Smooth muscle cell (in vitro differentiated cells): Measurements from ENCODE around the gene RCE1. TPM values are rescaled to one million over a fixed set of nuclear protein-coding genes. Genes with fewer than 3 reads are reported as not detected.
A peak's percentile ranks its signal among the peaks of the same experiment; 100 is the strongest.

Experiments used
- DNase-seq: peaks from one replicate; lab custom pipeline; 2025; ENCODE audit not compliant: unreplicated experiment; lab: John Stamatoyannopoulos, UW
- H2AFZ ChIP-seq: fragments of 200-600 bp; sonication (generic); 2 replicates; pipeline ENCODE4 v1.6.0; 2016; ENCODE audit warnings: antibody characterized with exemption, low read depth, mild to moderate bottlenecking
- H3F3A ChIP-seq: fragments of 200-600 bp; sonication (generic); 2 replicates; pipeline ENCODE4 v1.6.0; 2017; ENCODE audit warnings: antibody characterized with exemption, low read depth
- H3K27ac ChIP-seq: fragments of 200-600 bp; sonication (generic); 2 replicates; pipeline ENCODE4 v1.5.1; 2016; ENCODE audit warnings: low read depth, mild to moderate bottlenecking
- H3K27me3 ChIP-seq: fragments of 200-600 bp; sonication (generic); 2 replicates; pipeline ENCODE4 v1.6.1; 2016; ENCODE audit warnings: low read depth, mild to moderate bottlenecking
- H3K36me3 ChIP-seq: fragments of 200-600 bp; sonication (generic); 2 replicates; pipeline ENCODE4 v1.5.1; 2016; ENCODE audit warnings: low read depth
- H3K4me1 ChIP-seq: fragments of 200-600 bp; sonication (generic); 2 replicates; pipeline ENCODE4 v1.5.1; 2016; ENCODE audit warnings: low read depth
- H3K4me2 ChIP-seq: fragments of 200-600 bp; sonication (generic); 2 replicates; pipeline ENCODE4 v1.6.0; 2016; ENCODE audit warnings: mild to moderate bottlenecking
- H3K4me3 ChIP-seq: fragments of 200-600 bp; sonication (generic); 2 replicates; pipeline ENCODE4 v1.5.1; 2016; ENCODE audit warnings: mild to moderate bottlenecking
- H3K79me2 ChIP-seq: fragments of 200-600 bp; sonication (generic); 2 replicates; pipeline ENCODE4 v1.6.0; 2016; ENCODE audit warnings: low read depth, mild to moderate bottlenecking
- H3K9ac ChIP-seq: fragments of 200-600 bp; sonication (generic); 2 replicates; pipeline ENCODE4 v1.6.0; 2016; ENCODE audit warnings: low read depth
- H3K9me3 ChIP-seq: fragments of 200-600 bp; sonication (generic); replicated peaks from 2 replicates; pipeline ENCODE4 v1.5.1; 2016; ENCODE audit warnings: low read depth
- H4K20me1 ChIP-seq: fragments of 200-600 bp; sonication (generic); 2 replicates; pipeline ENCODE4 v1.6.0; 2016; ENCODE audit warnings: low read depth
- CTCF ChIP-seq: fragments of 200-600 bp; sonication (generic); IDR thresholded peaks from 2 replicates; pipeline ENCODE4 v1.5.1; 2017; ENCODE audit warnings: borderline replicate concordance, mild to moderate bottlenecking, antibody characterized with exemption; ENCODE audit not compliant: insufficient read depth, poor library complexity, severe bottlenecking
- WGBS: methylation state at CpG from one replicate; pipeline ENCODE4 v1.1.7; 2016; ENCODE audit warnings: low lambda C conversion rate; 5-methylcytosine and 5-hydroxymethylcytosine counted together
- polyA plus RNA-seq: library from polyadenylated mRNA; unstranded; fragments of >200 nt; fragmentation: Nextera tagmentation; extraction: Ambion mirVana; gene quantifications from 2 replicates; pipeline ENCODE4 v1.2.1, GENCODE V29; 2016
- total RNA-seq: library from RNA; depleted of rRNA; stranded (reverse); fragments of >200 nt; gene quantifications from 2 replicates; pipeline ENCODE4 v1.2.3, GENCODE V29; 2014

Gene RCE1
- total and polyA plus RNA-seq, 2 experiments from 2014 or later, result 25.2 to 33.5 TPM

- Histone ChIP-seq H3K4me2 (peak overlapping the region; percentile 93), H3K9ac (peak overlapping the region; percentile 97), H3K27me3 (no peaks in the 10 kb centered on the region), H3K36me3 (no peaks in the 10 kb centered on the region), H2AFZ (no peak overlapping the region), H3K27ac (no peak overlapping the region), H3K9me3 (no peaks in the 10 kb centered on the region), H4K20me1 (peaks cover 14% of the 10 kb centered on the region), H3F3A (peaks cover 4% of the 10 kb centered on the region), H3K79me2 (peaks cover 40% of the 10 kb centered on the region), H3K4me1 (peaks cover 4% of the 10 kb centered on the region), H3K4me3 (peak overlapping the region; percentile 91)
- no peak for DNase-seq
- TF ChIP-seq CTCF, result no peak
- WGBS, result 95% methylated on average over 12 of the region's 12 CpGs
These were observed 1.4 kb downstream of the RCE1 start for GRCh38 chr11:66844496-66845142.

DNA sequence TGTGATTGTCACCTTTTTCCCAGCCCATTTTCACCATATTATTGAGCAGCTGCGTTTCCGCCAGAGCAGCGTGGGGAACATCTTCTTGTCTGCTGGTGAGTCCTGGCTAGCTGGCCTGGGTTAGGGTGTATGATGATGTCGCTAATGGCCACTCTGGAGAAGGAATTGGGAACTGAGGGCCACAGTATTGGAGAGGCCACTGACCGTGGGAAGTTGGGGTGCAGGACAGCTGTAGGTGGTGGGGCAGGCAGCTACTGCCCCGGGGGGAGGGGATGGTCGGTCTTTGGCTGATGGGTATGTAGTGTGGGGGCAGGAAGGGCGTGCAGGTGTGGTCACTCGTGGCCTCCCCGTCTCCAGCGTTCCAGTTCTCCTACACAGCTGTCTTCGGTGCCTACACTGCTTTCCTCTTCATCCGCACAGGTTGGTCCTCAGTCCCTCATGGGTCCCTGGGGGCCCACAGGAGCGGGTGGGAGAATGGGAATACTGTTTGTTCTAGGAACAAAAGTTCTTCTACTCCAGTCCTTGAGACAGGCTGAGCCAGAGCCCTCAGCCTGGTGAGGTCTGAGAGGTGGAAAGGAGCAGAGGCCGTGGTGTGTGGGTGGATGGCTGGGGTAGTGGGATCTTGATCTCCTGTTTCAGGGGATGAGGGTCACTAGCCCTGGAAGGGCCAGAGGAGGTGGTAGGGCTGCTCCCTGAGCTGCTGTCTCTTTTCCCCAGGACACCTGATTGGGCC, 2.1 kb downstream of the RCE1 start:
- no peak for TF ChIP-seq CTCF
- no peak for DNase-seq
- peaks cover 4% of the 10 kb centered on the region for H3K4me1 ChIP-seq
- H3K4me3 ChIP-seq, result no peak overlapping the region
- H3K9ac ChIP-seq, result no peak overlapping the region
- 96% methylated on average over 13 of the region's 15 CpGs for WGBS
- H3K36me3 ChIP-seq, result no peaks in the 10 kb centered on the region
- H2AFZ ChIP-seq, result no peak overlapping the region
- H3K9me3 ChIP-seq, result no peaks in the 10 kb centered on the region
- H3K27me3 ChIP-seq, result no peaks in the 10 kb centered on the region
- H3K4me2 ChIP-seq, result no peak overlapping the region
- H4K20me1 ChIP-seq, result peaks cover 14% of the 10 kb centered on the region
- peaks cover 4% of the 10 kb centered on the region for H3F3A ChIP-seq
- peaks cover 40% of the 10 kb centered on the region for H3K79me2 ChIP-seq
- H3K27ac ChIP-seq, result no peak overlapping the region

GRCh38 chr11:66845876-66846212, 2.6 kb downstream of the RCE1 start:
- Histone ChIP-seq H3K79me2 (peaks cover 40% of the 10 kb centered on the region), H3K4me2 (no peak overlapping the region), H2AFZ (no peak overlapping the region), H3K27me3 (no peaks in the 10 kb centered on the region), H3F3A (peaks cover 4% of the 10 kb centered on the region), H3K9ac (no peak overlapping the region), H3K9me3 (no peaks in the 10 kb centered on the region), H4K20me1 (peaks cover 14% of the 10 kb centered on the region), H3K4me1 (peaks cover 4% of the 10 kb centered on the region), H3K4me3 (no peak overlapping the region), H3K36me3 (no peaks in the 10 kb centered on the region), H3K27ac (no peak overlapping the region)
- 96% methylated on average over 9 of the region's 9 CpGs for WGBS
- no peak for TF ChIP-seq CTCF
- DNase-seq, result no peak
